HepG2 (cell line): Measurements from ENCODE around the gene CAND2.

Source experiments
- LCORL ChIP-seq, 2 experiments: fragments of 450-650 bp in 1 of 2; sonication (generic) in 1 of 2; formaldehyde crosslinking in 1 of 2; IDR thresholded peaks; 2 replicates each; pipeline versions ENCODE4 v1.5.0 to v1.6.1; 2017 to 2020; ENCODE audit warnings: antibody characterized with exemption in 1 of 2, missing genetic modification reagents in 1 of 2
- POGZ ChIP-seq: sonication (generic); formaldehyde crosslinking; IDR thresholded peaks from 2 replicates; pipeline ENCODE4 v1.4.0; 2020; ENCODE audit warnings: mild to moderate bottlenecking, missing genetic modification reagents
- RAD21 ChIP-seq: fragments of 450-650 bp; formaldehyde crosslinking; IDR thresholded peaks from 2 replicates; pipeline ENCODE4 v1.5.0; 2020; ENCODE audit warnings: mild to moderate bottlenecking
- THYN1 ChIP-seq: sonication (generic); formaldehyde crosslinking; IDR thresholded peaks from 2 replicates; pipeline ENCODE4 v1.8.1; 2023; ENCODE audit warnings: low read depth, mild to moderate bottlenecking, moderate library complexity, missing genetic modification reagents, borderline replicate concordance
- TMF1 ChIP-seq: sonication (generic); formaldehyde crosslinking; IDR thresholded peaks from 2 replicates; pipeline ENCODE4 v1.8.1; 2022; ENCODE audit warnings: low read depth, missing genetic modification reagents
- ZNF232 ChIP-seq: sonication (generic); formaldehyde crosslinking; IDR thresholded peaks from 2 replicates; pipeline ENCODE4 v1.4.0; 2020; ENCODE audit warnings: missing genetic modification reagents, borderline replicate concordance
- ZNF367 ChIP-seq: sonication (generic); formaldehyde crosslinking; IDR thresholded peaks from 2 replicates; pipeline ENCODE4 v1.4.0; 2020; ENCODE audit warnings: missing genetic modification reagents, borderline replicate concordance
- TF ChIP-seq, protein P1 (sequence below): IDR thresholded peaks from 2 replicates; pipeline ENCODE4 v1.6.1; 2016
- TF ChIP-seq, protein P2 (sequence below): IDR thresholded peaks from 2 replicates; pipeline ENCODE4 v1.4.0; 2020; ENCODE audit warnings: mild to moderate bottlenecking, missing genetic modification reagents
- TF ChIP-seq, protein P3 (sequence below): sonication (generic); formaldehyde crosslinking; IDR thresholded peaks from 2 replicates; pipeline ENCODE4 v1.5.0; 2020; ENCODE audit warnings: mild to moderate bottlenecking, missing genetic modification reagents, moderate library complexity
- TF ChIP-seq, protein P4 (sequence below): sonication (generic); formaldehyde crosslinking; IDR thresholded peaks from 2 replicates; pipeline ENCODE4 v1.4.0; 2020; ENCODE audit warnings: mild to moderate bottlenecking, missing genetic modification reagents
- TF ChIP-seq, protein P5 (sequence below): IDR thresholded peaks from 2 replicates; pipeline ENCODE4 v1.6.1; 2012; ENCODE audit warnings: inconsistent platforms
- TF ChIP-seq, protein P6 (sequence below): fragments of 450-650 bp; IDR thresholded peaks from 2 replicates; pipeline ENCODE4 v1.6.1; 2017; ENCODE audit warnings: mild to moderate bottlenecking
- TF ChIP-seq, protein P7 (sequence below): sonication (generic); formaldehyde crosslinking; IDR thresholded peaks from 2 replicates; pipeline ENCODE4 v1.4.0; 2020; ENCODE audit warnings: missing genetic modification reagents

DNA sequence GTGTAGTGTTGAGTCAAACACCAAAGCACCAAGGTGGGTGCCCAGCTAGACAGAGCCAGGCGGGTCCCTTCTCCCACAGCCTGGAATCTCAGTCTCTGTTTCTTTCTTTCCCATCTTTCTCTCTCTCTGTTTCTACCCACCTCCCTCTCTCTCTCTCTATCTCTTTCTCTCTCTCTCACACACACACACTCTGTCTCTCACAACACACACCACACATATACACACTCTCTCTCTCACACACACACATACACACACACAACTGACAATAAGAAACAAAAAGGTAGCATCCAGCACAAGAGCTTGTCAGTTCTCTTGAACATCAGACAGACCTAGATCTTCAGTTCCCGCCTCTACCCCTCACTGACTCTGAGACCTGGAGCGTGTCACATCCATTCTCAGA is 39.8 kb upstream of the CAND2 start:
- TF ChIP-seq, protein P1, sequence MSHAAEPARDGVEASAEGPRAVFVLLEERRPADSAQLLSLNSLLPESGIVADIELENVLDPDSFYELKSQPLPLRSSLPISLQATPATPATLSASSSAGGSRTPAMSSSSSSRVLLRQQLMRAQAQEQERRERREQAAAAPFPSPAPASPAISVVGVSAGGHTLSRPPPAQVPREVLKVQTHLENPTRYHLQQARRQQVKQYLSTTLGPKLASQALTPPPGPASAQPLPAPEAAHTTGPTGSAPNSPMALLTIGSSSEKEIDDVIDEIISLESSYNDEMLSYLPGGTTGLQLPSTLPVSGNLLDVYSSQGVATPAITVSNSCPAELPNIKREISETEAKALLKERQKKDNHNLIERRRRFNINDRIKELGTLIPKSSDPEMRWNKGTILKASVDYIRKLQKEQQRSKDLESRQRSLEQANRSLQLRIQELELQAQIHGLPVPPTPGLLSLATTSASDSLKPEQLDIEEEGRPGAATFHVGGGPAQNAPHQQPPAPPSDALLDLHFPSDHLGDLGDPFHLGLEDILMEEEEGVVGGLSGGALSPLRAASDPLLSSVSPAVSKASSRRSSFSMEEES (CRISPR knock-in tag), result no peak
- TF ChIP-seq, protein P2, sequence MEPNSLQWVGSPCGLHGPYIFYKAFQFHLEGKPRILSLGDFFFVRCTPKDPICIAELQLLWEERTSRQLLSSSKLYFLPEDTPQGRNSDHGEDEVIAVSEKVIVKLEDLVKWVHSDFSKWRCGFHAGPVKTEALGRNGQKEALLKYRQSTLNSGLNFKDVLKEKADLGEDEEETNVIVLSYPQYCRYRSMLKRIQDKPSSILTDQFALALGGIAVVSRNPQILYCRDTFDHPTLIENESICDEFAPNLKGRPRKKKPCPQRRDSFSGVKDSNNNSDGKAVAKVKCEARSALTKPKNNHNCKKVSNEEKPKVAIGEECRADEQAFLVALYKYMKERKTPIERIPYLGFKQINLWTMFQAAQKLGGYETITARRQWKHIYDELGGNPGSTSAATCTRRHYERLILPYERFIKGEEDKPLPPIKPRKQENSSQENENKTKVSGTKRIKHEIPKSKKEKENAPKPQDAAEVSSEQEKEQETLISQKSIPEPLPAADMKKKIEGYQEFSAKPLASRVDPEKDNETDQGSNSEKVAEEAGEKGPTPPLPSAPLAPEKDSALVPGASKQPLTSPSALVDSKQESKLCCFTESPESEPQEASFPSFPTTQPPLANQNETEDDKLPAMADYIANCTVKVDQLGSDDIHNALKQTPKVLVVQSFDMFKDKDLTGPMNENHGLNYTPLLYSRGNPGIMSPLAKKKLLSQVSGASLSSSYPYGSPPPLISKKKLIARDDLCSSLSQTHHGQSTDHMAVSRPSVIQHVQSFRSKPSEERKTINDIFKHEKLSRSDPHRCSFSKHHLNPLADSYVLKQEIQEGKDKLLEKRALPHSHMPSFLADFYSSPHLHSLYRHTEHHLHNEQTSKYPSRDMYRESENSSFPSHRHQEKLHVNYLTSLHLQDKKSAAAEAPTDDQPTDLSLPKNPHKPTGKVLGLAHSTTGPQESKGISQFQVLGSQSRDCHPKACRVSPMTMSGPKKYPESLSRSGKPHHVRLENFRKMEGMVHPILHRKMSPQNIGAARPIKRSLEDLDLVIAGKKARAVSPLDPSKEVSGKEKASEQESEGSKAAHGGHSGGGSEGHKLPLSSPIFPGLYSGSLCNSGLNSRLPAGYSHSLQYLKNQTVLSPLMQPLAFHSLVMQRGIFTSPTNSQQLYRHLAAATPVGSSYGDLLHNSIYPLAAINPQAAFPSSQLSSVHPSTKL, result no peak
- TF ChIP-seq, protein P3, sequence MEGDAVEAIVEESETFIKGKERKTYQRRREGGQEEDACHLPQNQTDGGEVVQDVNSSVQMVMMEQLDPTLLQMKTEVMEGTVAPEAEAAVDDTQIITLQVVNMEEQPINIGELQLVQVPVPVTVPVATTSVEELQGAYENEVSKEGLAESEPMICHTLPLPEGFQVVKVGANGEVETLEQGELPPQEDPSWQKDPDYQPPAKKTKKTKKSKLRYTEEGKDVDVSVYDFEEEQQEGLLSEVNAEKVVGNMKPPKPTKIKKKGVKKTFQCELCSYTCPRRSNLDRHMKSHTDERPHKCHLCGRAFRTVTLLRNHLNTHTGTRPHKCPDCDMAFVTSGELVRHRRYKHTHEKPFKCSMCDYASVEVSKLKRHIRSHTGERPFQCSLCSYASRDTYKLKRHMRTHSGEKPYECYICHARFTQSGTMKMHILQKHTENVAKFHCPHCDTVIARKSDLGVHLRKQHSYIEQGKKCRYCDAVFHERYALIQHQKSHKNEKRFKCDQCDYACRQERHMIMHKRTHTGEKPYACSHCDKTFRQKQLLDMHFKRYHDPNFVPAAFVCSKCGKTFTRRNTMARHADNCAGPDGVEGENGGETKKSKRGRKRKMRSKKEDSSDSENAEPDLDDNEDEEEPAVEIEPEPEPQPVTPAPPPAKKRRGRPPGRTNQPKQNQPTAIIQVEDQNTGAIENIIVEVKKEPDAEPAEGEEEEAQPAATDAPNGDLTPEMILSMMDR (CRISPR knock-in tag), result no peak
- TF ChIP-seq RAD21 (CRISPR knock-in tag), result no peak
- no peak for TF ChIP-seq POGZ (CRISPR knock-in tag)
- TF ChIP-seq ZNF367, result no peak
- TF ChIP-seq, protein P4, sequence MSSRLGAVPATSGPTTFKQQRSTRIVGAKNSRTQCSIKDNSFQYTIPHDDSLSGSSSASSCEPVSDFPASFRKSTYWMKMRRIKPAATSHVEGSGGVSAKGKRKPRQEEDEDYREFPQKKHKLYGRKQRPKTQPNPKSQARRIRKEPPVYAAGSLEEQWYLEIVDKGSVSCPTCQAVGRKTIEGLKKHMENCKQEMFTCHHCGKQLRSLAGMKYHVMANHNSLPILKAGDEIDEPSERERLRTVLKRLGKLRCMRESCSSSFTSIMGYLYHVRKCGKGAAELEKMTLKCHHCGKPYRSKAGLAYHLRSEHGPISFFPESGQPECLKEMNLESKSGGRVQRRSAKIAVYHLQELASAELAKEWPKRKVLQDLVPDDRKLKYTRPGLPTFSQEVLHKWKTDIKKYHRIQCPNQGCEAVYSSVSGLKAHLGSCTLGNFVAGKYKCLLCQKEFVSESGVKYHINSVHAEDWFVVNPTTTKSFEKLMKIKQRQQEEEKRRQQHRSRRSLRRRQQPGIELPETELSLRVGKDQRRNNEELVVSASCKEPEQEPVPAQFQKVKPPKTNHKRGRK, result no peak
- TF ChIP-seq ZNF232 (CRISPR knock-in tag), result no peak
- TF ChIP-seq, protein P5, sequence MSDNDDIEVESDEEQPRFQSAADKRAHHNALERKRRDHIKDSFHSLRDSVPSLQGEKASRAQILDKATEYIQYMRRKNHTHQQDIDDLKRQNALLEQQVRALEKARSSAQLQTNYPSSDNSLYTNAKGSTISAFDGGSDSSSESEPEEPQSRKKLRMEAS, result no peak
- no peak for TF ChIP-seq TMF1 (CRISPR knock-in tag)
- TF ChIP-seq, protein P6, sequence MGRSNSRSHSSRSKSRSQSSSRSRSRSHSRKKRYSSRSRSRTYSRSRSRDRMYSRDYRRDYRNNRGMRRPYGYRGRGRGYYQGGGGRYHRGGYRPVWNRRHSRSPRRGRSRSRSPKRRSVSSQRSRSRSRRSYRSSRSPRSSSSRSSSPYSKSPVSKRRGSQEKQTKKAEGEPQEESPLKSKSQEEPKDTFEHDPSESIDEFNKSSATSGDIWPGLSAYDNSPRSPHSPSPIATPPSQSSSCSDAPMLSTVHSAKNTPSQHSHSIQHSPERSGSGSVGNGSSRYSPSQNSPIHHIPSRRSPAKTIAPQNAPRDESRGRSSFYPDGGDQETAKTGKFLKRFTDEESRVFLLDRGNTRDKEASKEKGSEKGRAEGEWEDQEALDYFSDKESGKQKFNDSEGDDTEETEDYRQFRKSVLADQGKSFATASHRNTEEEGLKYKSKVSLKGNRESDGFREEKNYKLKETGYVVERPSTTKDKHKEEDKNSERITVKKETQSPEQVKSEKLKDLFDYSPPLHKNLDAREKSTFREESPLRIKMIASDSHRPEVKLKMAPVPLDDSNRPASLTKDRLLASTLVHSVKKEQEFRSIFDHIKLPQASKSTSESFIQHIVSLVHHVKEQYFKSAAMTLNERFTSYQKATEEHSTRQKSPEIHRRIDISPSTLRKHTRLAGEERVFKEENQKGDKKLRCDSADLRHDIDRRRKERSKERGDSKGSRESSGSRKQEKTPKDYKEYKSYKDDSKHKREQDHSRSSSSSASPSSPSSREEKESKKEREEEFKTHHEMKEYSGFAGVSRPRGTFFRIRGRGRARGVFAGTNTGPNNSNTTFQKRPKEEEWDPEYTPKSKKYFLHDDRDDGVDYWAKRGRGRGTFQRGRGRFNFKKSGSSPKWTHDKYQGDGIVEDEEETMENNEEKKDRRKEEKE, result no peak
- no peak for TF ChIP-seq LCORL (IDR thresholded peaks at IDR 0.05)
- TF ChIP-seq LCORL (CRISPR knock-in tag; IDR thresholded peaks at IDR 0.05), result no peak
- TF ChIP-seq, protein P7, sequence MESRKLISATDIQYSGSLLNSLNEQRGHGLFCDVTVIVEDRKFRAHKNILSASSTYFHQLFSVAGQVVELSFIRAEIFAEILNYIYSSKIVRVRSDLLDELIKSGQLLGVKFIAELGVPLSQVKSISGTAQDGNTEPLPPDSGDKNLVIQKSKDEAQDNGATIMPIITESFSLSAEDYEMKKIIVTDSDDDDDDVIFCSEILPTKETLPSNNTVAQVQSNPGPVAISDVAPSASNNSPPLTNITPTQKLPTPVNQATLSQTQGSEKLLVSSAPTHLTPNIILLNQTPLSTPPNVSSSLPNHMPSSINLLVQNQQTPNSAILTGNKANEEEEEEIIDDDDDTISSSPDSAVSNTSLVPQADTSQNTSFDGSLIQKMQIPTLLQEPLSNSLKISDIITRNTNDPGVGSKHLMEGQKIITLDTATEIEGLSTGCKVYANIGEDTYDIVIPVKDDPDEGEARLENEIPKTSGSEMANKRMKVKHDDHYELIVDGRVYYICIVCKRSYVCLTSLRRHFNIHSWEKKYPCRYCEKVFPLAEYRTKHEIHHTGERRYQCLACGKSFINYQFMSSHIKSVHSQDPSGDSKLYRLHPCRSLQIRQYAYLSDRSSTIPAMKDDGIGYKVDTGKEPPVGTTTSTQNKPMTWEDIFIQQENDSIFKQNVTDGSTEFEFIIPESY (CRISPR knock-in tag), result no peak
- TF ChIP-seq THYN1 (CRISPR knock-in tag), result no peak
